Activated CD4-positive, alpha-beta T cell treated with anti-CD3 and anti-CD28 coated beads, Interleukin-2, Interleukin-4, amounts not matched to agents 100 ng/mL and 50 ng/mL, durations not matched to agents 16 hours and 8 hours (primary cell): Measurements from ENCODE around the gene NOG.

ENCODE experiments used
- DNase-seq: peaks from one replicate; pipeline ENCODE4 v3.0.0-alpha.2; 2020; ENCODE audit warnings: low spot score

Gene NOG

GRCh38 chr17:56596691-56597494 is 3.4 kb downstream of the NOG start:
- DNase-seq, result no peak

GRCh38 chr17:56597495-56597990 is 4.0 kb downstream of the NOG start:
- no peak for DNase-seq

- DNase-seq, result no peak
These were observed 5.0 kb downstream of the NOG start for GRCh38 chr17:56598466-56598865.

GRCh38 chr17:56599088-56599487 is 5.6 kb downstream of the NOG start:
- DNase-seq, result no peak

- no peak for DNase-seq
These were observed 6.1 kb downstream of the NOG start for GRCh38 chr17:56599566-56599965.

- no peak for DNase-seq
These were observed 6.8 kb downstream of the NOG start for GRCh38 chr17:56600256-56600655.

- DNase-seq, result no peak
These were observed 8.1 kb downstream of the NOG start for GRCh38 chr17:56601591-56601990.

- no peak for DNase-seq
These were observed 9.0 kb downstream of the NOG start for GRCh38 chr17:56602292-56603130.

- no peak for DNase-seq
These were observed 10.2 kb downstream of the NOG start for GRCh38 chr17:56603486-56604238.

- no peak for DNase-seq
These were observed 11.3 kb downstream of the NOG start for GRCh38 chr17:56604691-56605290.

GRCh38 chr17:56608944-56609343 is 15.4 kb downstream of the NOG start:
- DNase-seq, result no peak

GRCh38 chr17:56610321-56610720 is 16.8 kb downstream of the NOG start:
- DNase-seq, result no peak

GRCh38 chr17:56613131-56613530 is 19.6 kb downstream of the NOG start:
- DNase-seq, result no peak

- DNase-seq, result no peak
These were observed 21.0 kb downstream of the NOG start for GRCh38 chr17:56614522-56614921.

GRCh38 chr17:56616239-56616638 is 22.7 kb downstream of the NOG start:
- DNase-seq, result no peak

GRCh38 chr17:56623383-56623782 is 29.9 kb downstream of the NOG start:
- DNase-seq, result no peak

GRCh38 chr17:56624309-56624708 is 30.8 kb downstream of the NOG start:
- no peak for DNase-seq

GRCh38 chr17:56624912-56625311 is 31.4 kb downstream of the NOG start:
- no peak for DNase-seq

- DNase-seq, result no peak
These were observed 36.1 kb downstream of the NOG start for GRCh38 chr17:56629531-56630075.

- no peak for DNase-seq
These were observed 36.7 kb downstream of the NOG start for GRCh38 chr17:56630202-56630601.

GRCh38 chr17:56633681-56634080 is 40.2 kb downstream of the NOG start:
- no peak for DNase-seq

GRCh38 chr17:56635641-56636040 is 42.1 kb downstream of the NOG start:
- DNase-seq, result no peak
